Stomach (tissue), 4 donors: ENCODE measurements around the gene C19orf53.

ENCODE experiments used
- EP300 ChIP-seq: sonication (generic); formaldehyde crosslinking; IDR thresholded peaks from one replicate; pipeline ENCODE4 v1.6.1; 2017; ENCODE audit warnings: antibody characterized with exemption
- POLR2A ChIP-seq, 4 donors: fragments of 450-650 bp; IDR thresholded peaks; one replicate each; pipeline ENCODE4 v1.6.1; 2016; ENCODE audit warnings: antibody characterized with exemption in 4 of 4, control low read depth in 2 of 4, mild to moderate bottlenecking in 1 of 4, moderate library complexity in 1 of 4
- POLR2AphosphoS5 ChIP-seq, 3 donors: sonication (generic); formaldehyde crosslinking; IDR thresholded peaks; one replicate each; pipeline ENCODE4 v1.6.1; 2016; ENCODE audit warnings: antibody characterized with exemption in 3 of 3
- TF ChIP-seq, protein P1 (sequence below), 7 experiments: fragments of 450-650 bp in 4 of 7; fragments of 200-600 bp in 3 of 7; sonication (generic) in 3 of 7; IDR thresholded peaks; one replicate each; pipeline ENCODE4 v1.5.1; 2016 to 2019; ENCODE audit warnings: antibody characterized with exemption in 7 of 7, control low read depth in 2 of 7, mild to moderate bottlenecking in 1 of 7

- TF ChIP-seq, protein P1, sequence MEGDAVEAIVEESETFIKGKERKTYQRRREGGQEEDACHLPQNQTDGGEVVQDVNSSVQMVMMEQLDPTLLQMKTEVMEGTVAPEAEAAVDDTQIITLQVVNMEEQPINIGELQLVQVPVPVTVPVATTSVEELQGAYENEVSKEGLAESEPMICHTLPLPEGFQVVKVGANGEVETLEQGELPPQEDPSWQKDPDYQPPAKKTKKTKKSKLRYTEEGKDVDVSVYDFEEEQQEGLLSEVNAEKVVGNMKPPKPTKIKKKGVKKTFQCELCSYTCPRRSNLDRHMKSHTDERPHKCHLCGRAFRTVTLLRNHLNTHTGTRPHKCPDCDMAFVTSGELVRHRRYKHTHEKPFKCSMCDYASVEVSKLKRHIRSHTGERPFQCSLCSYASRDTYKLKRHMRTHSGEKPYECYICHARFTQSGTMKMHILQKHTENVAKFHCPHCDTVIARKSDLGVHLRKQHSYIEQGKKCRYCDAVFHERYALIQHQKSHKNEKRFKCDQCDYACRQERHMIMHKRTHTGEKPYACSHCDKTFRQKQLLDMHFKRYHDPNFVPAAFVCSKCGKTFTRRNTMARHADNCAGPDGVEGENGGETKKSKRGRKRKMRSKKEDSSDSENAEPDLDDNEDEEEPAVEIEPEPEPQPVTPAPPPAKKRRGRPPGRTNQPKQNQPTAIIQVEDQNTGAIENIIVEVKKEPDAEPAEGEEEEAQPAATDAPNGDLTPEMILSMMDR (IDR thresholded peaks at IDR 0.05): no peak
- TF ChIP-seq POLR2A (IDR thresholded peaks at IDR 0.05) (no peak), EP300 (no peak), POLR2AphosphoS5 (IDR thresholded peaks at IDR 0.05) (no peak)
Measured at GRCh38 chr19:13790354-13790753, 16.1 kb downstream of the C19orf53 start.
